Stimulated activated CD4-positive, alpha-beta T cell treated with anti-CD3 and anti-CD28 coated beads, Interleukin-1b, Interleukin-23, amount 100 ng/mL, for 24 hours (primary cell): ENCODE data around the gene GAREM1.

Experiments used
- DNase-seq, 4 experiments: peaks; one replicate each; pipeline ENCODE4 v3.0.0-alpha.2; 2020; ENCODE audit warnings: low read depth in 4 of 4, low spot score in 1 of 4

The GAREM1 gene

DNA sequence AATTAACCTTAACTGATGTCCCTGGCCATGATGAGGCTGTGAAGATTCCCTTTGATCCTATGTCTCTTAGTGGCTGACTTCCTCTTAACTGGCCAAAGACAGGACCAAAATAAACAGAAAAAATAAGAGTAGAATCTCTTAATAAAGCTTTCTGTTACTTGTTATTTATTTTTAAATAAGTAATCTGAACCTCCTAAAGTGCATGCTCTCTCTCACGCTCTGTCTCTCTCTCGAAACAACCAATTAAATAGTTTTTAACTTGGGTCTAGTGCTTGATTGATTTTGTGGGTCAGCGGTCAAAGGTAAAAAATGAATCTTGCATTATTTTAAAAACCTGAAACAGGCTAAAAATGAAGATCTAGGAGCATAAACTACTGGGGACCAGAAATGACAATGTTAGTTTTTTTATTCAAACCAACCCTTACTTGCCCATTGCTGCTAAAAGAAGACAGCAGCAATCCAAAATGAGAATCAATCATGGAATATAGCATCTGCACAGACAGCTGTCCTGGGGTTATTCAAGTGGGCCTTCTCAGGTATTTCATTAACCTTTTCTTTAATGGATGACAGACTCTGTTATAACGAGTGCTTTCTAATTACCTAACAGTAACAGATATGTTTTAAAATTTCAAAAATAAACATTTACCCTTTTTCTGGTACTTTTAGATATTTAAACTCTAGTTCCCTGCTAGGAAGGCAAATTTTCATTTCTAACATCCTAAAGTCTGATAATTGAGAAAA lies 11.2 kb downstream of the GAREM1 start:
- no peak for DNase-seq

DNA sequence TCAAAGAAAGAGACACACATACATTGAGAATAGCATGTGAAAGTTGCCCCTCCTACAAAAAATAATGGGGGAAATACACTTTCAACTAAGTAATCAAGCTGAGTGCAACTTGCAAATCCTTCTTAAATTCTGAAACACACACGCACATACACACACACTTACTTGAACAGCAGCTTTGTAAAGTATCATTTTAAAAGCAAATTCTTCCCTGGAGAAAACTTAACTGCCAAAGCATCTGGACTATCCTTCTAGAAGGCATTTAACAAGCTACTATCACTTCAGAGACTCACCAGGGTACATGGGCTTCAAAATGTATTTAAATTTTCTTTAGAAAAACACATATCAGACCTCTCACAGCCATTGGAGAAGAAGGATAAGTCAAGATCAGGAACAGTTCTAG lies 15.3 kb downstream of the GAREM1 start:
- DNase-seq: no peak

DNA sequence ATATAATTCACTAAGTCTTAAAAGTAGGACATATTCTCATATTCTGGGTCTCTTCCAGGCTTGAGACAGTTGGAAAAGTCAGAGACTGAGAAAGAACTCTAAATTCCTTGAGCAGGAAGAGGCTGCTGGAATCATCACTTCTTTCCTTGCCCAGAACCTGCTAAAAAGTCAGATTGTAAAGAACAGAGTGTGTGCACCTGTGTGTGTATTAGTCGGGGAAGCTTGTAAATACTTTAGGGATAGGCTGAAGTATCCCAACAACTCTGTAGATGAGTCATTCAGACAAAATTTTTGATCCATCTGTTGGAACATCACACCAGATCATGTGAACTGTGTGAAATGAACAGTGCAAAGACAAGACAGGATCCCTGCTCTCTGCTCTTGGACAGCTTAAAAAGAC lies 16.1 kb downstream of the GAREM1 start:
- DNase-seq: no peak

DNA sequence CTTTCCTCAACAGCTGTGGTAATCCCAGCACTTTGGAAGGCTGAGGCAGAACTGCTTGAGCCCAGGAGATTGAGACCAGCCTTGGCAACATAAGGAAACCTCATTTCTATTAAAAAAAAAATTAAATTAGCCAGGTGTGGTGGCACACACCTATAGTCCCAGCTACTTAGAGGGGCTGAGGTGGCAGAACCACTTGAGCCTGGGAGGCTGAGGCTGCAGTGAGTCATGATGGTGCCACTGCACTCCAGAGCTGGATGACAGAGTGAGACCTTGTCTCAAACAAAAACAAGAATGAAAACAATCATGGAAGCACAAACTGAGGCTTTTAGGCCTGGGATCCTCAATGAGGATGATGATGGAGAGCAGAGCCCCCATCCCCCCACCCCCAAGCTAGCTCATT lies 19.8 kb downstream of the GAREM1 start:
- no peak for DNase-seq

DNA sequence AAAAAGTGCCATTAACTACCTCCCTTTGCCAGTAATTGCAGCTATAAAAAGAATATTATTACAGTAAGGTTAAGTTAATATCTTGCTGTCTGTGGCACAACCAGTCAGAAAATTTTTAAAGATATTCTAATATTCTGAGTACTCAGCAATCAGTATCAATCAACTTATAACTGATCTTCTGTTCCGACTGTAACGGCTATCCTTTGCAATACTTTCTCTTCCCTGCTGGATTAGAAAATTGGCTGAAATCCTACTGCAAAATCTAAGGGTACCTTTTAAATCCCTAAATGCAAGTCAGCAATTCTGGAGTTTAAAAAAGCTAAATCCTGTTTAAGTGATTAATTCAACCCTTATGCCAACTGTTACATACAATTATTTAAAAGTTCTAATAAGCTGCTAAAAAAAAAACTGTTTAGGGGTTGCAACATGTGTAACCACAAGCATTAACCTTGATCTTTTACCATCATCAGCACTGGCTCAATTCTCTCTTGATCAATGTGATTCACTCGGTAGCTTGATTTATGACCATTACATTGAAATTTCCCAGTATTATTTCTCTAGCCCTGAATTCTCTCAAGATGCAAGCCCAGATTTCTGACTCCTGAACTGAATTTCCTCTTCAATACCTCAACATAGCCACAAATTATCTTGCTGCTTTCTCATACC lies 20.5 kb downstream of the GAREM1 start:
- no peak for DNase-seq

DNA sequence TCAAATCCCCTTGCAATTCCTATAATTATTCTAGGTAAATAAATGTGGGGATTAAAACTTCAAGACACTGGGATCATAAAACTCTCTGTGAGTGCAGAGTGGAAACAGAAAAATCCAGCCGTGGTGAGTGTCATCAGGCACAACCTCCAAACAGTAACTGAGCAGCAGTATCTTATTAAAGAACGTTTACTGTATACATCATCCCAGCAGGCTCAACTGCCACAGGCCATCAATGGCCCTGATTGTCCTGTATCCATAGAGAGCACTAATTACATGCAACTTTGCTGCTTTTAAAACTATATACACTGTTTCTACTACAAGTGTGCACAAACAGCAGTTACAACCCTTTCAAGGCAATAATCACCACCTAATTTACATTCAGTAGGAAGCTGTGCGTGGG lies 23.9 kb downstream of the GAREM1 start:
- DNase-seq: no peak

DNA sequence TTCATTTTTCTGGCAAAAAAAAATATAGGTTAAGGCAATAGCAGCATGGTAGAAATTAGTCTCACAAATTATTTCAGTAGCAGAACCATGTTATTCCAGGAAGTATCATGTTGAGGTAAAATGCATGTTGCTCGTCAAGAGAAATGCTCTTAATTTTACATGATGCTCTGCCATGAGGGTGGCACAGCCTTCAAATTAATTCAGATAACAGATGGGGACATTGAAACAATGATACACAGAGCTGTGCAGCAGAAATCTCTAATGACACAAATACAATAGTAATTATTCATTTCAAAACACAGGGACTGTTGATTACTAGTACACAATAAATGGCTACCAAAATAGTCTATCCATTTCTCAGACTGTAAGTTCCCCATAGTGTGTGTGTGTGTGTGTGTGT lies 24.8 kb downstream of the GAREM1 start:
- no peak for DNase-seq

DNA sequence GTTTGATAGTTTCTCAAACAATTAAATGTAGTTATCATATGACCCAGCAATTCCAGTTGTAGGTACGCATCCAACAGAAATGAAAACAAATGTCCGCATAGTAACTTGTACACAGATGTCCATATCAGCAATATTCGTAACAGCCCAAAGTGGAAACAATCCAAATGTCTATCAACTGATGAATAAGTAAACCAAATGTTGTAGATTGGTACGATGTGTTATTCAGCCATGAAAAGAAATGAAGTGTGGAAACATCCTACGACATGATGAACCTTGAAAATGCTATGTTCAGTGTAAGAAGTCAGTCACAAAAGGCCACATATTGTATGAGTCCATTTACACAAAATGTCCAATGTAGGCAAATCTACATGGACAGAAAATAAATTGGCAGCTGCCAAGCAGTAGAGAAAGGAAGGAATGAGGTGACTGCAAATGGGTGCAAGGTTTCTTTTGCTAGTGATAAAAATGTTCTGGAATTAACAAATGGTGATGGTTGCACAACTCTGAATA lies 26.9 kb downstream of the GAREM1 start:
- DNase-seq: no peak

DNA sequence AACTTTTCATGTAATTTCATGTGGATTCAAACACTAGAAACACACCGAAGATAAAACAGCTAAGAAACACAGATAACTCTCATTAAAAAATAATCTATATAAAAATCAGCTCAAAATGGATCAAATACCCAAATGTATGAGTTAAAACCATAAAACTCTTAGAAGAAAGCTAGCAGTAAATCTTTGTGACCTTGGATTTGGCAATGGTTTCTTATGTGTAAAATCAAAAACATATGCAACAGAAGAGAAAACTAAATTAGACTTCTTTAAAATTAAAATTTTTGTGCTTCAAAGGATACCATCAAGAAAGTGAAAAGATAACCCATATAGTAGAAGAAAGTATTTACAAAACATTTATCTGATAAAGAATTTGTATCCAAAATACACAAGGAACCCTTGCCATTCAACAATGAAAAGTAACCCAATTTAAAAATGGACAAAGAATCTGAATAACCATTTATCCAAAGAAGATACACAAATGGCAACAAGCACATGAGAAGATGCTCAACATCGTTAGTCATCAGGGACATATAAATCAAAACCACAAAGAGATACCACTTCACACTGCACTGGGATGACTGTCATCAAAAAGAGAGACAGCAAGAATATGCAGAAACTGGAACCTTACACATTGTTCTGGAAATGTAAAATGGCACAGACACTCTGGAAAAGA lies 27.5 kb downstream of the GAREM1 start:
- no peak for DNase-seq

DNA sequence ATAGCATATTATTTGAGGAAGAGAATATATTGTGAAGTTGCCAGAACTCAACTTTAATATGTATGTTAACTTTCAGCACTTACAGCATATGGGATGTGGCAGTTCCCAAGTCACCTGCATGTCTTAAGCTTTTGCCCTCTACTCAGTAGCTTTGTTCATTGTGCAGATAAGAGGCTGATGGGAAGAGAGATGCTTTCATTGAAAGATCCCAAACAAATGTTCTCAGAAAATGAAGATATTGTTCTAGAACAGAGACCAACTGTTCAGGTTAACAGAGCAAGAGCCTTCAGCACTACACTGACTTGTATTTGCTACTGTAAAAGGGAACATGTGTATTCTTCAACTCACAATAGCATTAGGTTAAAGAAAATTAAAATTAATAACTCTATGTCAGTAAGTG lies 28.1 kb downstream of the GAREM1 start:
- no peak for DNase-seq

DNA sequence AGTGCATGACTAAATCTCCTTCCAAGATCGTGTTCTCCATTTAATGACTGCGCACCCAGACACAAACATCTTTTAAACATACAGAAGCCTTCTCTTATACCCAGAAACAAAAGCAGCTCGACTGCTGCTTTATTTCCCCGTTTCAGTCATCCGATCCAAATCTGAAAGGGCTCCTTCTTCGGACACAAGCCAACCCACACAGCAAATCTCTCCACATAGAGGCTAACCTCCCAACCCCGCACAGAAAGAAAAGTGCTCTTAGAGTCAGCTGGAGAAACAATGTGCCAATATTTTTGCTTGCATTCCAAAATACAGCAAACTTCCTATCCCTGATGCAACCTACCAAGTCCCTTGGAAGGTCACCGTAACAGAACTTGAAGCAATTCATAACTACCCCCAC lies 29.1 kb downstream of the GAREM1 start:
- no peak for DNase-seq

DNA sequence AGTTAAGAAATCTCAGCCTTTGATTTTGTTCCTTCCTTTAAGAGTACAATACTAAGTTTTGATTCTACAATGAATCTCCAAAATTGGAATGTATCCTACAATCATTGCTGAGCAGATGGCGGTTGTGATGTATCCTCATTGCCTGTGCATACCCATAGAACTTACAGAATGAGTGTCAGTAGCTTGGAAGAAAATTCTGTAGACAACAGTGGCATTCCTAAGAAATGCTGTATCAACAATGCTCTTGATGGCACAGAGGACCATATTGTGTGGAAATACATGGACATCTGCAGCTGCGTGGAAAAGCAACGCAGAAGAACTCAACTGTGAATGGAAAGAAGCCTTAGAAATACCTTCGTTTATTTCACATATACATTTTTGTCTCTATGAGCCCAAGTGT lies 30.2 kb downstream of the GAREM1 start:
- no peak for DNase-seq

DNA sequence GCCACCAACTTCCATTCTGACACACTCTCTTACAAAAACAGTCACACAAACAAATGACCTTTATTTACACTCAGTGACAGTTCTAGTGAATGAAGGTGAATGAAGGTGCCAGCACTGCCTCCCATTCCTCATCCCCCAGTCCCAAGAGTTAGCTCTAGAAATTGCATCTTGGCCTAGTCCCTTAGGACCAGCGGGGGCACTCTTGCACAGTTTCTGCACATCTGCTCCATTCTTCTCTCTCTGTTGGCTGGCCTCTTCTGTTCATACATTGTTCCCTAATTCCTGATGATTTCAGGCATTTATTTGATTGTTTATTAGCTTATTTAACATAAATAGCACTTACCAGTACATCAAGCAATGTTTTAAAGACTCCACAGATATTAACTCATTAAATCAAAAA lies 30.9 kb downstream of the GAREM1 start:
- DNase-seq: no peak

DNA sequence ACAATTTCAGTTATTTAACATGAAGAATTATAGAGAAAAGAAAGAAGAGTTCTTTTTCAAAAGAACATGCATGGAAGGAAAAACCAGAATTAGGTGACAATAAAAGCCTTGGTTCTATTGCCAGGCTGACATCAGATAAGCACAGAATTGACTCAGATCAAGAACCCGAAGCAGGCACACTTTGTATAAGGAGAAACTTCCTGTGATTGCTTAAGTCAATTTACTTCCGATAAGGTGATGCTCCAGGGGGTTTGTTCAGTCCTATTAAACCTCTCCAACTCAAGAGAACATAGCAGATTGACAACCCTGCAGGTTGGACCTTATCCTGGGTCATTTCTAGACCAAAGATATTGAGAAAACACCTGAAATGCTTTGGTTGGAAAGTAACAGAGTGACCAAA lies 31.4 kb downstream of the GAREM1 start:
- DNase-seq: no peak

DNA sequence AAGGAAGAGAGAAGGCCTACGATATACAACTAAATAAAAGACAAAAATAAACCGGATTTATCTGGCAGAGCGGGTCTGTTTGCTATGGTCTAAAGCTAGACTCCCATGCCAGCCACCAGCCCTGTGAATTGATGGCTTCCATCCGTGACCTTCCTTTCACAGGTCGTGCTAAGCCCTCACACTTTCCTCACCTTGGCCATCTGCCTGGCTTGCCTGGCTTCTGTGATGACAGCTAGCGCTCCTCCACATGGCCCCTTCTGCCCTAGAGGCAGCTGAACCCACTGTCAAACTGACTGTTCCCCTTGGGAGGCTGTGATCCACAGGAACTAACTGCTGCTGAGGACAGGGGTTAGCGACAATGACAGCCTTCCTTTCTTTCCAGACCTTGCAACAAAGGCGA lies 32.5 kb downstream of the GAREM1 start:
- DNase-seq: no peak

DNA sequence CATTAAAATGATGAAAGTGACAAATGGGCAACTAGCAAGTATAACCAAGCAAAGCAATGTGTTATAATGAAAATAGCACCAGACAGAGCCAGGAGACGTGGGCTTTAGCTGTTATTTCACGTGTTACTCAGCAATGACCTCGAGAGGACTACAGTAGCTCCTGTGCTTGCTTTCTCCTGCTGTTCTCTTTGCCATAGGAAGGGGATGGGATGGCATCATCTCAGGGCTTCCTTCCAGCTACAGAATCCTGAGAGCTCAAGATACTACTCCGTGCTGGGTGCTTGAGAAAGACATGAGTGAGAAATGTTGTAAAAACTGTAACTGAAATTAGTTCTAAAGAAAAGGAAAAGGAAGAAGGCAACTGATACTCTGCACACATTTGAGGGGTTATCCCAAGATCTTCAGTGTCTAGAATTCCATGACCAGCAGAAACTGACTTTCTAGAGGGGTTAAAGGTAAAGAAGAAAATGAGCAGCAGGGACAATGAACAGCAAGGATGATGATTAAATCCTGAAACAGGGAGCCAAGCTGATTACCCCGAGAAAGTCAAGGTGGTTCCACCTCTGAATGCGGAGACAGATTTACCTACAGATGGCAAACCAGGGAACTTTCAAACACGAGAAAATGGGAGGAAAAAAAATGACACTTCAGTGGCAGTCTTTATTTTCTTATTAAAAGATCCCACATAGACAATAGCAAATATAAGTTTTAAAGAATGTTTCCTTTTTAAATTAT lies 33.4 kb downstream of the GAREM1 start:
- DNase-seq: no peak

DNA sequence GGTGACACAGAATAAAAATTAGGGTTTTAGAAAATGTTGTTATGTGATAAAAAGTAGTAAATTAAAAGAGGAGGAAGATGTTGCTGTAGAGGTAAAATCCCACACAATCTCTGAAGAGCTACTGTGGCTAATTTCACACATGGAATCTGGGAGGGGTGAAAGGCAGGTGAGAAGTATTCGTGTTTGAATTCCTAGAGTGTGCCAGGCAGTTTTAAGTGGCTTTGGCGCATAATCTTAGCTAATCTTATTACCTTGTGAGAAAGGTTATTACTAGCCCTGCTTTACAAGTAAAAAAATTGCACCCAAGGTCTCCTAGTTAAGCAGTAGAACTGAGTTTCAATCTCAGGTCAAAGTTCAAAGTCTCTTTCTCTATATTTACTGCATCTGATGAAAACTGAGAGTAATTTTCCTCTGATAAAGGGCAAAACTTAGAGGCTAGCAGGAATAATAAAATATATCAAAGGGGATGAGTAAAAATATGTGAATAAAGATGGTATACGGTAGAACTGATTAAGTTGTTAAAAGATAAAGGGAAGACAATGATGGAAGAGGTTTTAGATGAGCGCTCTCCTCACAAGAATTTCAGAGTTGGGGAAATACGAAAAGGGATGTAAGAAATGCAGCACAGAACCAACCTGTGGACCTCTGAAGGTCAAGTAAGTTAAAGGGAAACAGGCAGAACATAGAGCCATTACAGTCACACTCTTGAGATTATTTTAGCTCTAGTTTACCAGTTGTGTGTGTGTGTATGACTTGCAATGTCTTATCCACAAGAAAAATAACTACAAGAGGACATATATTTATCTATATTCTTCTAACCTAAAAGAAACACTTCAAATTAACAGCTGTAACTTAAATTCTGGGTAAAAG lies 34.8 kb downstream of the GAREM1 start:
- DNase-seq: no peak

DNA sequence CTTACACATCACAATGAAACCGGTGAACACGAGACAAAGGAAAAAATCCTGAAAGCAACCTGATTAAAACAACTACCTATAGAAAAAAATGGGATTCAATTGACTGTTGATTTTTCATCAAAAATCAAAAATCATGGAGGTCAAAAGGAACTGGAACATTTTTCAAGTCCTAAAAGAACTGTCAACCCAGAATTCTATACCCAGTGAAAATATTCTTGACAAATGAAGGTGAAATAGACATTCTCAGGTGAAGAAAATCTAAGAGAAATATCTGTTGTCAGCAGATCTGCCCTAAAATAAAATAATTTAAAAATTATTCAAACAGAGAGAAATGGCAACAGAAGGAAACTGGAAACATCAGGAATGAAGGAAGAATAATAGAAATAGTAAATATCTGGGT lies 38.9 kb downstream of the GAREM1 start:
- DNase-seq: no peak

DNA sequence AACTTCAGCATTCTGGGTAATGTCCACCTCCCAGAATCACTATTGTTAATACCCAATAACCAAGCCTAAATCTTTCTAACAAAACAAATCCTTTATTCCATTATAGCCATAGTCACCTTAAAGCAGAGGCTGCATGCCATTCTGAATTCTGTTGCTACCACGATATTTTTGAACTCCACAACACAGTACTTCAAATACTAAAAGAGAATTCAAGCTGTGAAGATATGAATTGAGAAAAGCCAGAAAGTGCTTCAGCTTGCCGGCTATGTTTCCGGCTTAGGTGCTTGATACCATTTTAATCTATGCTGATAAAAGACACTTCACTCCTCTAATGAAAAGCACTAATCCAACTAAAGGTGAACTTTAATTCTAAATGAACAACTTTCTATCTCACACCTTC lies 41.3 kb downstream of the GAREM1 start:
- no peak for DNase-seq

DNA sequence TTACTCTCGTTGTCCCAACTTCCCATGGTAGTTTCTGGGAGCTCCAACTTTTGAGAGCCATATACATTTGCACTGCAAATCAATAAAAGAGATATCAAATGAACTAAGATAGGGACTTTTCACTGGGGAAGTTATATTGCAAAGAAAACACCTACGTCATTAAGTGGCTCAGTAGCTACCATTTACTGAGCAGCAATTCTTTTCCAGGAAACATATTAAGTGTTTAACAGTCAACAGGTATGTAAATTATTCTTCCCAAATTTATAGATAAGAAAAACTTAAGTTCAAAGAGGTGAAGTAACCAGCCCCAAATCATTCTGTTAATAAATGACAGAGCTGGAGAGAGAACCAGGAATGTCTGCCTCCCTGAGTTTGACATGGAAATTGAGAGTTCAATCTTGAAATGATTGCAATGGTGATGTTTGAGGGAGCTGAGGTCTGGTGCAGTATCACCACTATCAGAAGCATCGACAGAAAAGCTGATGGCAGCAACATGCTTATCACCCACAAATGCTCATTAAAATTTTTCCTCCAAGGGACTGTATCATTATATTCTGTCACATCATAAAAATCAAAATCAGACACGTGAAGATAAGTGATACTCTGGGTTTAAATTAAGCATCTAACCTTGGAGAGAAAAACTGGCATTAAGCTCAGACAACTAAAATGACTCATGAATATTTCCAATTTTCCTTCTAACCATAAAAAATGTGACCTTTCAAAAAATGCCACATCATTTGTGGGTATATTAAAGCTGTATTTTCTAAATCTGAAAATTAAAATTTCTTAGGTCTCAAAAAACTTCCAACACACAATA lies 43.4 kb downstream of the GAREM1 start:
- DNase-seq: no peak
